Testis (tissue), 3 donors: ENCODE data around the gene ZNF334. TPM values are rescaled to one million over a fixed set of nuclear protein-coding genes. Genes with fewer than 3 reads are reported as not detected.

Experiments used
- DNase-seq: peaks from one replicate; pipeline ENCODE4 v3.0.0-alpha.2; 2019
- H3K27ac ChIP-seq, 2 donors: fragments of 200-600 bp; sonication (generic); one replicate each; pipeline ENCODE4 v1.5.1; 2019
- H3K27me3 ChIP-seq: fragments of 200-600 bp; sonication (generic); one replicate; pipeline ENCODE4 v1.5.1; 2019
- H3K36me3 ChIP-seq: fragments of 200-600 bp; sonication (generic); one replicate; pipeline ENCODE4 v1.5.1; 2017; ENCODE audit warnings: low read depth; ENCODE audit errors: missing control alignments
- H3K4me1 ChIP-seq: fragments of 200-600 bp; sonication (generic); one replicate; pipeline ENCODE4 v1.5.1; 2019
- H3K4me3 ChIP-seq, 2 donors: fragments of 200-600 bp; sonication (generic); one replicate each; pipeline ENCODE4 v1.5.1; 2017 to 2019
- H3K9me3 ChIP-seq: fragments of 200-600 bp; sonication (generic); one replicate; pipeline ENCODE4 v1.5.1; 2017
- POLR2A ChIP-seq: fragments of 450-650 bp; IDR thresholded peaks from one replicate; pipeline ENCODE4 v1.6.1; 2017; ENCODE audit warnings: antibody characterized with exemption, mild to moderate bottlenecking, moderate library complexity
- WGBS, 2 donors: methylation state at CpG; one replicate each; pipeline ENCODE4 v1.1.5; 2018; 5-methylcytosine and 5-hydroxymethylcytosine counted together
- intact Hi-C: fragments of 100-400 bp; cut with DNase I; formaldehyde crosslinking; loops from one replicate; pipeline ENCODE4 v1.15.1; 2023; ENCODE audit warnings: low total_unique reads
- polyA plus RNA-seq: library from polyadenylated mRNA; stranded (reverse); fragments of 350-450 nt; fragmentation: Illumina TruSeq; extraction: RNeasy Lipid Tissue Mini Kit (QIAGEN cat#74804); gene quantifications from one replicate; pipeline ENCODE4 v1.2.3, GENCODE V29; 2014; ENCODE audit warnings: low read depth, low replicate concordance; ENCODE audit not compliant: insufficient read depth
- total RNA-seq, 2 donors: library from RNA; depleted of rRNA; stranded (reverse); fragments of >200 nt; gene quantifications; one replicate each; pipeline ENCODE4 v1.2.3, GENCODE V29; 2016
- TF ChIP-seq, protein P1 (sequence below), 3 experiments: fragments of 450-650 bp in 2 of 3; fragments of 200-600 bp in 1 of 3; sonication (generic) in 1 of 3; IDR thresholded peaks; one replicate each; pipeline ENCODE4 v1.5.1; 2016 to 2019; ENCODE audit warnings: antibody characterized with exemption in 3 of 3, mild to moderate bottlenecking in 2 of 3, moderate library complexity in 1 of 3

The ZNF334 gene
- total and polyA plus RNA-seq, 3 donors from 2014 or later, result 6.0 to 33.7 (median 26.8) TPM

DNA sequence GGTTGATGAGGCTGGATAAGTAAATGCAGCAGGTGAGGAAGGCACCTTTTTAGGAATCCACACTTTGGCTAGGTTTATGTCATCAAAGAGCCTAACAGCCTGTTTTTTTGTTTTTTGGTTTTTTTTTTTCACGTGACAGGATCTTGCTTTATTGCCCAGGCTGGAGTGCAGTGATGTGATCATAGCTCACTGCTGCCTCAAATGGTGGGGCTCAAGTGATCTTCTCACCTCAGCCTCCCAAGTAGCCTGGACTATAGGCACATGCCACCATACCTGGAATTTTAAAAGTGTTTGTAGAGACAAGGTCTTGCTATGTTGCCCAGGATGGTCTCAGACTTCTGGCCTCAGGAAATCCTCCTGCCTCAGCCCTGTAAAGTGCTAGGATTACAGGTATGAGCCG lies 36.1 kb downstream of the ZNF334 start:
- WGBS, 2 donors, result 77 to 93% methylated on average over 2 of the region's 2 CpGs

DNA sequence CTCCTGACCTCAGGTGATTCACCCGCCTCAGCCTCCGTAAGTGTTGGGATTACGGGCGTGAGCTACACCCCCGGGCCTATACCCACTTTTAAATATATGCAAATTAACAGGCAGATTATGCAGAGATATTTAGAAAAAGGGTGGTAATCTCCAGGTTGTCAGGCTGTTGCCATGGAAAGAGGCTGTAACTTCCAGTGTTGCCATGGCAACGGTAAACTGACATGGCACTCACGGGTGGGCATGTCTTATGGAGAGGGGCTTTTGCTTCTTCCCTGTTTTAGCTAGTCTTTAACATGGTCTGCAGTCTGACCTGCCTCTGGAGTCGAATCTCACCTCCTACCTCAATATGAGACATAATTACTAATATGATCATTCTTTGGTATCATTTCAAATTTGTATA lies 44.9 kb downstream of the ZNF334 start:
- H3K36me3 ChIP-seq, result no peaks in the 10 kb centered on the region
- TF ChIP-seq, protein P1, sequence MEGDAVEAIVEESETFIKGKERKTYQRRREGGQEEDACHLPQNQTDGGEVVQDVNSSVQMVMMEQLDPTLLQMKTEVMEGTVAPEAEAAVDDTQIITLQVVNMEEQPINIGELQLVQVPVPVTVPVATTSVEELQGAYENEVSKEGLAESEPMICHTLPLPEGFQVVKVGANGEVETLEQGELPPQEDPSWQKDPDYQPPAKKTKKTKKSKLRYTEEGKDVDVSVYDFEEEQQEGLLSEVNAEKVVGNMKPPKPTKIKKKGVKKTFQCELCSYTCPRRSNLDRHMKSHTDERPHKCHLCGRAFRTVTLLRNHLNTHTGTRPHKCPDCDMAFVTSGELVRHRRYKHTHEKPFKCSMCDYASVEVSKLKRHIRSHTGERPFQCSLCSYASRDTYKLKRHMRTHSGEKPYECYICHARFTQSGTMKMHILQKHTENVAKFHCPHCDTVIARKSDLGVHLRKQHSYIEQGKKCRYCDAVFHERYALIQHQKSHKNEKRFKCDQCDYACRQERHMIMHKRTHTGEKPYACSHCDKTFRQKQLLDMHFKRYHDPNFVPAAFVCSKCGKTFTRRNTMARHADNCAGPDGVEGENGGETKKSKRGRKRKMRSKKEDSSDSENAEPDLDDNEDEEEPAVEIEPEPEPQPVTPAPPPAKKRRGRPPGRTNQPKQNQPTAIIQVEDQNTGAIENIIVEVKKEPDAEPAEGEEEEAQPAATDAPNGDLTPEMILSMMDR (IDR thresholded peaks at IDR 0.05), result no peak
- no peak for TF ChIP-seq POLR2A
- no peaks in the 10 kb centered on the region for H3K27me3 ChIP-seq
- no peaks in the 10 kb centered on the region for H3K9me3 ChIP-seq
- 81 to 85% methylated on average over 8 of the region's 8 CpGs for WGBS, 2 donors
- H3K4me1 ChIP-seq, result no peaks in the 10 kb centered on the region
- H3K27ac ChIP-seq, result no peak overlapping the region
- DNase-seq, result no peak
- no peak overlapping the region for H3K4me3 ChIP-seq
- intact Hi-C loops, result no loop called here

More for the DNA sequence above, 36.1 kb downstream of the ZNF334 start:
- no peaks in the 10 kb centered on the region for H3K9me3 ChIP-seq
- intact Hi-C loops, result no loop called here
- H3K4me3 ChIP-seq, result no peak overlapping the region
- H3K27ac ChIP-seq, result no peak overlapping the region
- H3K27me3 ChIP-seq, result no peaks in the 10 kb centered on the region
- H3K36me3 ChIP-seq, result no peaks in the 10 kb centered on the region
- no peak for DNase-seq
- H3K4me1 ChIP-seq, result no peaks in the 10 kb centered on the region
- TF ChIP-seq, protein P1 (IDR thresholded peaks at IDR 0.05), result no peak
- no peak for TF ChIP-seq POLR2A

DNA sequence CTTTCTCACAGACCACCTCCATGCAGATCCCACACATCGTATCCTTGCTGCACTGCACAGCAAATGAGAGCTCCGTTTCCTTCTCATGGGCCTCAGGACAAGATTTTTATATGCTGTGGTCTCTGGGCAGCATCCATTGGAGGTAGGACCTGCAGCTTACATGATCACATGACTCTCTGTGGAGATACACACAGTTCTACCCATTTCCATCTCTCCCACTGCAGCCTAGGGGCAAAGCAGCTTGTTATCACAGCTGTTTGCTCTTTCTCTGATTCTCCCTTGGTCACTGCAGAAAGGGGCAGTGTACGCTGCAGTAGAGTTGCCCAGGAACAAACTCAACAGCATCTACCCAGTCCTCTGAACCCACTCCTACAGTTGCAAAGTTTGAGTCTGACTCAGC lies 48.9 kb downstream of the ZNF334 start:
- no peaks in the 10 kb centered on the region for H3K27me3 ChIP-seq

DNA sequence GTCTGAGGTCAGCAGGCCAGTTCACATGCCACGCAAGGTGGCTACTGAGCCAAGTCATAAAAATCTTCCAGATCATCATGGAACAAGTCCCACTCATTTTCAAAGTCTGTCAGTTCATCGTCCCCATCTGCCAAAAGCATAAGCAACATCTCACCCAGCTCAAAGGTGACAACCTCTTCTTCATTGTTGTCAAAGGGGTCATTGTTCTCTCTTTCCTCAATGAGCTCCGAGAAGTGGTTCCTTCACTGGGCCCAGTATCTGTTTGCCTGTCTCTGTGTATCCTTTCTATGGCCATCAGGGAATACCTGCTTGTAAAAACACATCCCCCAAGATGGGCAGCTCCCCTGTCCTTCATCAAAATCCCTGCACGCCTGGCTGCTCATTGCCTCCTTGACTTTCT lies 49.5 kb downstream of the ZNF334 start:
- Histone ChIP-seq H3K27me3 (no peaks in the 10 kb centered on the region), H3K4me3 (no peak overlapping the region), H3K27ac (no peak overlapping the region), H3K36me3 (no peaks in the 10 kb centered on the region), H3K4me1 (no peaks in the 10 kb centered on the region), H3K9me3 (no peaks in the 10 kb centered on the region)
- no peak for DNase-seq
- TF ChIP-seq POLR2A, result no peak
- TF ChIP-seq, protein P1 (IDR thresholded peaks at IDR 0.05), result no peak
- 70 to 94% methylated on average over 4 of the region's 4 CpGs for WGBS, 2 donors
- intact Hi-C loops, result no loop called here

More for the DNA sequence above, 48.9 kb downstream of the ZNF334 start:
- TF ChIP-seq, protein P1 (IDR thresholded peaks at IDR 0.05), result no peak
- no peak for TF ChIP-seq POLR2A
- Histone ChIP-seq H3K9me3 (no peaks in the 10 kb centered on the region), H3K4me1 (no peaks in the 10 kb centered on the region), H3K27ac (no peak overlapping the region), H3K4me3 (no peak overlapping the region), H3K36me3 (no peaks in the 10 kb centered on the region)
- 87 to 90% methylated on average over 2 to 3 of the region's 3 CpGs for WGBS, 2 donors
- intact Hi-C loops, result no loop called here
- DNase-seq, result no peak

DNA sequence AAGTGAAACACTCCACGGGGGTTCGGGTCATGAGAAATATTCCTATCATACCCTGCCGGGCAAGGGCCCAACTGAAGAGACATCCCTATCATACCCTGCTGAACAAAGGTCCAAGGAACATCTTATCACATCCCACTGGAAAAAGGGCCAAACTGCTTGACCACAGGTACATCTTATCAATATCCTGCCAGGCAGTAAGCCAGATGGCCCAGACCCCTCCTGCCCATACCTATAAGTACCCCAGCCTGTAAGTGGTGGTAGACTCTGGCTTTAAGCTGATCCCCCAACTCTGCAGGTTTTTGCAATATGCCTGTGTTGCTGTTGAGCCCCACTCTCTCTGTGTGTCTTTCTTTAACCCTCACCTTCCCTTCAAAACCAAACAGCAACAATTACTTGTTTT lies 51.6 kb downstream of the ZNF334 start:
- no peaks in the 10 kb centered on the region for H3K9me3 ChIP-seq
- no peaks in the 10 kb centered on the region for H3K27me3 ChIP-seq
- WGBS, 2 donors, result 81 to 86% methylated on average over 3 of the region's 3 CpGs
- H3K36me3 ChIP-seq, result no peaks in the 10 kb centered on the region
- no peaks in the 10 kb centered on the region for H3K4me1 ChIP-seq
- H3K27ac ChIP-seq, result no peak overlapping the region
- intact Hi-C loops, result no loop called here
- DNase-seq, result no peak
- TF ChIP-seq POLR2A, result no peak
- TF ChIP-seq, protein P1 (IDR thresholded peaks at IDR 0.05), result no peak
- H3K4me3 ChIP-seq, result no peak overlapping the region
